ENCODE data around the gene SLC48A1.

SLC48A1 gene

GRCh38 chr12:47811581-47812484 lies 38.8 kb downstream of the SLC48A1 start:
- peak overlapping the region; percentile 95 for H3K4me2 ChIP-seq (ENCODE audit: low read length)
- H3K27me3 ChIP-seq (ENCODE audit: low read depth, low read length) = no peaks in the 10 kb centered on the region
- peak overlapping the region; percentile 76 for H3K4me3 ChIP-seq (ENCODE audit: low read length)
- H3K9ac ChIP-seq (ENCODE audit: low read length) = peak overlapping the region; percentile 91
- no peaks in the 10 kb centered on the region for H3K9me3 ChIP-seq (ENCODE audit: insufficient read depth, low read length)
- H3K36me3 ChIP-seq (replicated peaks; ENCODE audit: low read depth, low read length) = peaks cover 8% of the 10 kb centered on the region
- no peak overlapping the region for H2AFZ ChIP-seq (ENCODE audit: low read depth, low read length)
- H3K4me1 ChIP-seq (ENCODE audit: low read length) = peaks cover 95% of the 10 kb centered on the region
- peaks cover 94% of the 10 kb centered on the region for H3K79me2 ChIP-seq (ENCODE audit: low read length)
- TF ChIP-seq CTCF (IDR thresholded peaks at IDR 0.05; ENCODE audit: low read depth, low read length) (no peak), EZH2phosphoT487 (IDR thresholded peaks at IDR 0.05; ENCODE audit: low read depth) (no peak)
- no peaks in the 10 kb centered on the region for H4K20me1 ChIP-seq (ENCODE audit: insufficient read depth, low read length)
- H3K27ac ChIP-seq (ENCODE audit: low read length) = peak overlapping the region; percentile 97

GRCh38 chr12:47812797-47813510 lies 39.9 kb downstream of the SLC48A1 start:
- Histone ChIP-seq H3K4me3 (ENCODE audit: low read length) (peak overlapping the region; percentile 76), H3K4me1 (ENCODE audit: low read length) (peaks cover 95% of the 10 kb centered on the region), H3K4me2 (ENCODE audit: low read length) (peak overlapping the region; percentile 95), H3K36me3 (replicated peaks; ENCODE audit: low read depth, low read length) (peaks cover 8% of the 10 kb centered on the region), H3K79me2 (ENCODE audit: low read length) (peaks cover 94% of the 10 kb centered on the region), H4K20me1 (ENCODE audit: insufficient read depth, low read length) (no peaks in the 10 kb centered on the region), H2AFZ (ENCODE audit: low read depth, low read length) (no peak overlapping the region), H3K9me3 (ENCODE audit: insufficient read depth, low read length) (no peaks in the 10 kb centered on the region), H3K9ac (ENCODE audit: low read length) (peak overlapping the region; percentile 92), H3K27ac (ENCODE audit: low read length) (peak overlapping the region; percentile 97), H3K27me3 (ENCODE audit: low read depth, low read length) (no peaks in the 10 kb centered on the region)
- TF ChIP-seq CTCF (IDR thresholded peaks at IDR 0.05; ENCODE audit: low read depth, low read length) (peak; percentile 9; the same call in 1 of the 2 replicates), EZH2phosphoT487 (IDR thresholded peaks at IDR 0.05; ENCODE audit: low read depth) (no peak)

GRCh38 chr12:47813511-47814196 lies 40.6 kb downstream of the SLC48A1 start:
- Histone ChIP-seq H3K9me3 (ENCODE audit: insufficient read depth, low read length) (no peaks in the 10 kb centered on the region), H2AFZ (ENCODE audit: low read depth, low read length) (no peak overlapping the region), H3K27me3 (ENCODE audit: low read depth, low read length) (no peaks in the 10 kb centered on the region), H3K36me3 (replicated peaks; ENCODE audit: low read depth, low read length) (peaks cover 8% of the 10 kb centered on the region), H3K4me3 (ENCODE audit: low read length) (peak overlapping the region; percentile 69), H4K20me1 (ENCODE audit: insufficient read depth, low read length) (no peaks in the 10 kb centered on the region), H3K9ac (ENCODE audit: low read length) (peak overlapping the region; percentile 92), H3K27ac (ENCODE audit: low read length) (peak overlapping the region; percentile 97), H3K79me2 (ENCODE audit: low read length) (peaks cover 94% of the 10 kb centered on the region), H3K4me1 (ENCODE audit: low read length) (peaks cover 95% of the 10 kb centered on the region), H3K4me2 (ENCODE audit: low read length) (peak overlapping the region; percentile 85)
- no peak for TF ChIP-seq EZH2phosphoT487 (IDR thresholded peaks at IDR 0.05; ENCODE audit: low read depth)
- no peak for TF ChIP-seq CTCF (IDR thresholded peaks at IDR 0.05; ENCODE audit: low read depth, low read length)
